ENCODE data around the gene KLHDC10.

- TF ChIP-seq CTCF (IDR thresholded peaks at IDR 0.05), result no peak
- no peak for TF ChIP-seq POLR2A (IDR thresholded peaks at IDR 0.05)
Measured at GRCh38 chr7:130149281-130150139, 79.2 kb downstream of the KLHDC10 start.
